HepG2 (cell line): ENCODE data around the gene CCL19. TPM values are rescaled to one million over a fixed set of nuclear protein-coding genes. Genes with fewer than 3 reads are reported as not detected.

Source experiments
- ATAC-seq: fragments of 200-7000 bp; cut with Tn5 transposase; 3 replicates; pipeline ENCODE4 v1.9.1; 2020; ENCODE audit warnings: mild to moderate bottlenecking, moderate library complexity
- BruUV-seq: library from RNA; stranded (reverse); fragments of 400-500 nt; replicated peaks from 2 replicates; lab custom pipeline; 2021; lab: Mats Ljungman, UMichigan
- CTCF ChIA-PET: fragments of 300-600 bp; formaldehyde crosslinking; extraction: SDS; loops from one replicate; lab custom pipeline; 2021; ENCODE audit warnings: low total read pairs, inconsistent platforms, low intra/inter-chr PET ratio; lab: Yijun Ruan, JAX
- POLR2A ChIA-PET: fragments of 350-600 bp; sonication (Branson Sonifier 250); formaldehyde crosslinking; loops from one replicate; lab custom pipeline; 2020; ENCODE audit warnings: antibody characterized with exemption, inconsistent platforms; lab: Yijun Ruan, JAX
- DNase-seq: peaks from one replicate; pipeline ENCODE4 v3.0.0-alpha.2; 2015; ENCODE audit warnings: low spot score
- FAIRE-seq: peaks from 3 replicates; lab custom pipeline; 2011; peaks lifted over from hg19 to GRCh38; lab: Jason Lieb, UNC
- H2AFZ ChIP-seq: one replicate; pipeline ENCODE4 v1.6.1; 2011; ENCODE audit warnings: low read length, inconsistent platforms
- H3K27ac ChIP-seq: fragments of 300-600 bp; 3 replicates; pipeline ENCODE4 v1.8.0; 2011; ENCODE audit warnings: mixed run types, mild to moderate bottlenecking, mixed read lengths, low read length, inconsistent platforms; ENCODE audit not compliant: insufficient read depth; ENCODE audit errors: extremely low read length
- H3K27me3 ChIP-seq, 2 experiments: fragments of 200-600 bp in 1 of 2; 2 replicates in 1 of 2; 3 replicates in 1 of 2; pipeline versions ENCODE4 v1.6.0 to v1.8.0; 2011; ENCODE audit warnings: low read length in 2 of 2, mild to moderate bottlenecking in 2 of 2, moderate library complexity in 2 of 2, inconsistent platforms in 1 of 2; ENCODE audit not compliant: insufficient read depth in 2 of 2, control insufficient read depth in 1 of 2
- H3K36me3 ChIP-seq, 2 experiments: fragments of 200-600 bp in 1 of 2; replicated peaks in 1 of 2; 2 replicates in 1 of 2; 3 replicates in 1 of 2; pipeline versions ENCODE4 v1.5.1 to v1.8.0; 2011; ENCODE audit warnings: low read length in 2 of 2, inconsistent platforms in 1 of 2; ENCODE audit not compliant: insufficient read depth in 2 of 2, control insufficient read depth in 1 of 2
- H3K4me1 ChIP-seq: 2 replicates; pipeline ENCODE4 v1.5.1; 2012; ENCODE audit warnings: low read length, inconsistent platforms; ENCODE audit not compliant: insufficient read depth
- H3K4me2 ChIP-seq: 2 replicates; pipeline ENCODE4 v1.6.0; 2011; ENCODE audit warnings: low read depth, low read length, inconsistent platforms
- H3K4me3 ChIP-seq, 3 experiments: fragments of 200-600 bp in 1 of 3; sonication (generic), shearing (Covaris generic) in 1 of 3; replicated peaks in 1 of 3; 2 replicates each; pipeline ENCODE4 v1.5.1; 2011 to 2016; ENCODE audit warnings: low read length in 3 of 3, inconsistent platforms in 2 of 3, low read depth in 2 of 3, mild to moderate bottlenecking in 2 of 3, control low read depth in 1 of 3, mixed read lengths in 1 of 3; ENCODE audit not compliant: insufficient read depth in 1 of 3
- H3K79me2 ChIP-seq: one replicate; pipeline ENCODE4 v1.6.1; 2011; ENCODE audit warnings: low read length, inconsistent platforms; ENCODE audit not compliant: insufficient read depth
- H3K9ac ChIP-seq: 2 replicates; pipeline ENCODE4 v1.6.0; 2011; ENCODE audit warnings: mild to moderate bottlenecking, low read depth, low read length, inconsistent platforms; ENCODE audit not compliant: insufficient read depth
- H3K9me3 ChIP-seq: 2 replicates; pipeline ENCODE4 v1.5.1; 2012; ENCODE audit warnings: mild to moderate bottlenecking, low read length
- H4K20me1 ChIP-seq: 2 replicates; pipeline ENCODE4 v1.6.0; 2011; ENCODE audit warnings: inconsistent platforms, mild to moderate bottlenecking, low read length, moderate library complexity; ENCODE audit not compliant: insufficient read depth
- FOXC1 ChIP-seq: sonication (generic); formaldehyde crosslinking; IDR thresholded peaks from 2 replicates; pipeline ENCODE4 v1.8.0; 2022; ENCODE audit warnings: mild to moderate bottlenecking, missing genetic modification reagents, borderline replicate concordance
- MAFF ChIP-seq: IDR thresholded peaks from 2 replicates; pipeline ENCODE4 v1.6.1; 2011; ENCODE audit warnings: low read depth, low read length, improper control_type of control experiment
- MAFK ChIP-seq, 2 experiments: IDR thresholded peaks in 1 of 2; conservative IDR thresholded peaks in 1 of 2; 2 replicates each; pipeline ENCODE4 v1.6.1; 2011; ENCODE audit warnings: improper control_type of control experiment in 2 of 2, low read length in 2 of 2
- ZNF577 ChIP-seq: sonication (generic); formaldehyde crosslinking; IDR thresholded peaks from 2 replicates; pipeline ENCODE4 v1.4.0; 2020; ENCODE audit warnings: mild to moderate bottlenecking, low read depth, missing genetic modification reagents, borderline replicate concordance
- WGBS: methylation state at CpG from one replicate; pipeline ENCODE4 v1.1.6; 2017; ENCODE audit warnings: low lambda C conversion rate; 5-methylcytosine and 5-hydroxymethylcytosine counted together
- in situ Hi-C: cut with HindIII; loops from 2 replicates; pipeline ENCODE4 v1.10.0; 2017; ENCODE audit warnings: low pct_unique_long_range_greater_than_20kb; ENCODE audit not compliant: extremely low pct_ligation_motif_present
- intact Hi-C: fragments of 100-400 bp; cut with micrococcal nuclease; formaldehyde crosslinking; loops from one replicate; pipeline ENCODE4 v1.10.0; 2022; ENCODE audit not compliant: unreplicated experiment
- polyA plus RNA-seq, 8 experiments: library from polyadenylated mRNA; depleted of rRNA in 3 of 8; stranded (reverse) in 7 of 8; unstranded in 1 of 8; fragments of >200 nt; fragmentation: Illumina TruSeq in 4 of 8; extraction: Trizol in 4 of 8; gene quantifications; 2 replicates each; pipeline versions ENCODE4 v1.2.1 to v1.2.3, GENCODE V29; 2011 to 2016; ENCODE audit warnings: low read depth in 4 of 8, missing spikeins in 1 of 8, mixed read lengths in 1 of 8; ENCODE audit not compliant: insufficient read depth in 1 of 8
- total RNA-seq, 5 experiments: library from RNA; depleted of rRNA; stranded (reverse); fragments of >200 nt; fragmentation: Illumina TruSeq; extraction: Trizol; gene quantifications; 2 replicates each; pipeline ENCODE4 v1.2.3, GENCODE V29; 2016; ENCODE audit warnings: low read depth in 1 of 5
- TF ChIP-seq, protein P1 (sequence below): sonication (generic); formaldehyde crosslinking; IDR thresholded peaks from 2 replicates; pipeline ENCODE4 v1.4.0; 2020; ENCODE audit warnings: missing genetic modification reagents

Gene CCL19
- total and polyA plus RNA-seq, 2 of the 13 experiments (the other 11 are each of a cell fraction or from before 2014, with no cell fraction given): not detected

DNA sequence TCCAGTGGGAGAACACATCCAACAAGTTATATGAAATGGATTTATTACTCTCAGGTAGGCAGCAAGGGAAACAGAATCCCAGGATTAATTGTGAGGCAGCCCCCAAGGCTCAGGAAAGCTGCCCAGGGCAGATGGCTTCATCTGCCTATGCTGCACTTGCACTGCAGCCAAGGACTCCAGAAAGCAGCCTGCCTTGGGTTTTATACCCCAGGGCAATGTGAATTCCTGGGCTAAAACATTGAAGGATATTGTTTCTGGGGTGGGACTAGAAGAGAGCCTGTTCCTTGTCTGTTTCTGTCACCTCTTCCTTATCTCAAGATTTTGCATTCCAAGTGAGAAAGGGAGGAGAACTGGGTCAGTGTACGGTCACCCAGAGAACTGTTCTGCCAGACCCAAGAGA lies 19.8 kb downstream of the CCL19 start (continued):
- TF ChIP-seq, protein P1, sequence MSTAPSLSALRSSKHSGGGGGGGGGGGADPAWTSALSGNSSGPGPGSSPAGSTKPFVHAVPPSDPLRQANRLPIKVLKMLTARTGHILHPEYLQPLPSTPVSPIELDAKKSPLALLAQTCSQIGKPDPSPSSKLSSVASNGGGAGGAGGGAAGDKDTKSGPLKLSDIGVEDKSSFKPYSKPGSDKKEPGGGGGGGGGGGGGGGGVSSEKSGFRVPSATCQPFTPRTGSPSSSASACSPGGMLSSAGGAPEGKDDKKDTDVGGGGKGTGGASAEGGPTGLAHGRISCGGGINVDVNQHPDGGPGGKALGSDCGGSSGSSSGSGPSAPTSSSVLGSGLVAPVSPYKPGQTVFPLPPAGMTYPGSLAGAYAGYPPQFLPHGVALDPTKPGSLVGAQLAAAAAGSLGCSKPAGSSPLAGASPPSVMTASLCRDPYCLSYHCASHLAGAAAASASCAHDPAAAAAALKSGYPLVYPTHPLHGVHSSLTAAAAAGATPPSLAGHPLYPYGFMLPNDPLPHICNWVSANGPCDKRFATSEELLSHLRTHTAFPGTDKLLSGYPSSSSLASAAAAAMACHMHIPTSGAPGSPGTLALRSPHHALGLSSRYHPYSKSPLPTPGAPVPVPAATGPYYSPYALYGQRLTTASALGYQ (CRISPR knock-in tag): no peak
- TF ChIP-seq ZNF577: no peak

DNA sequence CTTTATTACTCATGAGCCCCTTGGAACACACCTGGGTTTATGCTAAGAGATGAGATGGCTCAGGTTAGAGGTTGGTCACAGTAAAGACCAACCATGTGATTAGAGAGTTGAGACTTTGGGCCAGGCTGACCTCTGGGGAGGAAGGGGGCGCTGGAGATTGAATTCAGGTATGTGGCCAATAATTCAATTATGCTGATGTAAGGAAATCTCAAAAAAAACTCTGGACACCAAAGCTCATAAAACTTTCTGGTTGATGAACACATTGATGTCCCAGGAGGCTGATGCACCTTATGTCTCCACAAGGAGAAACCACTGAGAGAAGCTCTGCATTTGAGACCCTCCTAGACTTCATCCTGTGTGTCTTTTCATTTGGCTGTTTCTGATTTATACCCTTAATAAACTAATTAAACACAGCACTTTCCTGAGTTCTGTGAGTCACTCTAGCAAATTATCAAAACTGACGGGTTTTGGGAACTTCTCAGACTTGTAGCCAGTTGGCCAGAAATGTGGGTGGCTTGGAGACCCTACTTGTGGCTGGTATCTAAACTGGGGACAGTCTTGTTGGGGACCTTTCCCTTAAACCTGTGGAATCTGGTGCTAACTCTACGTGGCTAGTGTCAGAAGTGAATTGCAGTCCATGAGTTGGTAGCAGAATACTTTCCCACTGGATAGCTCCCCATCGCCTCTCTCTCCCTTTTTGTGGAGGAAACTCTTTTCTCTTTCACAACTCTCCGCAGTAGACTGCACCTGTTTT lies 21.1 kb downstream of the CCL19 start:
- no peak for DNase-seq
- peaks cover 10% of the 10 kb centered on the region for H3K4me1 ChIP-seq
- 61% methylated on average over 5 of the region's 5 CpGs for WGBS
- no peak for ATAC-seq
- no TSS peak for BruUV-seq
- TF ChIP-seq FOXC1 (no peak), MAFF (peak; percentile 68), MAFK (conservative IDR thresholded peaks at IDR 0.05 in 1 of 2, IDR thresholded peaks at IDR 0.05 in 1 of 2; ENCODE audit: low read length in 2 of 2) (peak; percentile 78 to 86)
- no peak overlapping the region for H3K27ac ChIP-seq
- H3K79me2 ChIP-seq: no peaks in the 10 kb centered on the region
- no peaks in the 10 kb centered on the region for H3K27me3 ChIP-seq
- no peak overlapping the region for H3K4me2 ChIP-seq
- no peak for FAIRE-seq
- no peaks in the 10 kb centered on the region for H3K9me3 ChIP-seq
- H4K20me1 ChIP-seq: no peaks in the 10 kb centered on the region
- ChIA-PET POLR2A (no interaction called here), CTCF (no interaction called here)
- H3K36me3 ChIP-seq: no peaks in the 10 kb centered on the region
- no peak overlapping the region for H3K4me3 ChIP-seq
- intact Hi-C loops (no loop called here), in situ Hi-C loops (no loop called here)
- no peak overlapping the region for H2AFZ ChIP-seq
- no peak overlapping the region for H3K9ac ChIP-seq
